IPS-18c (cell line): ENCODE results near the gene SAFB.

ENCODE experiments used
- H3K4me3 ChIP-seq: 2 replicates; pipeline ENCODE4 v1.7.0; 2013; ENCODE audit warnings: low read depth, mild to moderate bottlenecking, low read length, moderate library complexity; ENCODE audit not compliant: insufficient read depth
- H3K9me3 ChIP-seq: one replicate; pipeline ENCODE4 v1.6.1; 2013; ENCODE audit warnings: mild to moderate bottlenecking, low read length, moderate library complexity; ENCODE audit not compliant: control insufficient read depth, insufficient read depth

The SAFB gene

DNA sequence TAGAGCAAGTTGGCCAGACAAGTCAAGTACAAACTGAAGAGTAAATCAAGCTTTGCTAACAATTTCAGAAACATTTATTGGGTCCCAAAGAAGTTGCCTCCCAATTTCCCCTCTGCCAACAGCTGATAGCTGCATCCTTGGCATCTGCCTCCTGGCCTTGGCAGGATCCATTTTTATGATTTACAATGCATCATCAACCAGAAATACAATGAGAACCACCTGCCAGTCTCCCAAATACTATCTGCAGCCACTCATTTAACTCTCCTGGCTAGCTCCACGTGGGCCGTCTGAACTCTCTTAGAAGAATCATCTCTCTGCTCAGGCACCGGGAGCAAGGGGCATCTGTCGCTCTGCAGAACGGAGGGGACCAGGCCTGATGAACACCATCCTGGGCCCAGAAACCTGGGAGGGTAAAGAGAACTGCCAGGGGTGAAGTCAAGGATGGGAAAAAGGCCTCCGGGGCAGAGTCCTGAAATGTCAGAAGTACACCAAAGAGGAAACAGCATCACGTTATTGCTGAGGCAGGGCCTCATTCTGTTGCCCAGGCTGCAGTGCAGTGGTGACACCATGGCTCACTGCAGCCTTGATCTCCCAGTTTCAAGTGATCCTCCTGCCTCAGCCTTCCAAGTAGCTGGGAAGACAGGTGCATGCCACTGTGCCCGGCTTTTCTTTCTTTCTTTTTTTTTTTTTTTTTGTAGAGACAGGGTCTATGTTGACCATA lies 94.5 kb downstream of the SAFB start:
- H3K4me3 ChIP-seq, result no peak overlapping the region
- no peaks in the 10 kb centered on the region for H3K9me3 ChIP-seq
